Pancreas (tissue), 10 donors: ENCODE data around the gene ZC3H18. TPM values are rescaled to one million over a fixed set of nuclear protein-coding genes. Genes with fewer than 3 reads are reported as not detected.

Experiments used
- ATAC-seq, 4 donors: fragments of 200-7000 bp; cut with Tn5 transposase; one replicate each; pipeline versions ENCODE4 v1.8.0 to v1.9.1; 2020; ENCODE audit warnings: mild to moderate bottlenecking in 4 of 4, moderate library complexity in 4 of 4
- DNase-seq, 6 donors: peaks; one replicate each; pipeline ENCODE4 v3.0.0-alpha.2; 2020
- FAIRE-seq: peaks from 2 replicates; lab custom pipeline; 2012; peaks lifted over from hg19 to GRCh38; lab: Jason Lieb, UNC
- H3K27ac ChIP-seq, 4 donors: fragments of 200-600 bp; sonication (generic); 1 replicate in 3 of 4; 2 replicates in 1 of 4; pipeline versions ENCODE4 v1.5.0 to v1.8.0; 2020
- H3K27me3 ChIP-seq, 4 donors: fragments of 200-600 bp; one replicate each; pipeline ENCODE4 v1.8.0; 2021
- H3K36me3 ChIP-seq, 3 donors: fragments of 200-600 bp; sonication (generic) in 1 of 3; one replicate each; pipeline versions ENCODE4 v1.5.0 to v1.8.0; 2020 to 2021
- H3K4me1 ChIP-seq, 3 donors: fragments of 200-600 bp; one replicate each; pipeline ENCODE4 v1.8.0; 2021
- H3K4me3 ChIP-seq, 4 donors: fragments of 200-600 bp; sonication (generic) in 2 of 4; one replicate each; pipeline versions ENCODE4 v1.5.0 to v1.8.0; 2020 to 2021
- H3K9me3 ChIP-seq, 4 donors: fragments of 200-600 bp; one replicate each; pipeline ENCODE4 v1.8.0; 2021
- CTCF ChIP-seq, 4 donors: fragments of 200-600 bp; sonication (generic) in 3 of 4; IDR thresholded peaks; one replicate each; pipeline versions ENCODE4 v1.5.0 to v1.8.0; 2021; ENCODE audit warnings: antibody characterized with exemption in 4 of 4
- WGBS, 2 donors: extraction: QIAGEN DNeasy Blood & Tissue Kit; methylation state at CpG; one replicate each; pipeline ENCODE4 v1.1.7; 2013; 5-methylcytosine and 5-hydroxymethylcytosine counted together
- intact Hi-C, 3 donors: fragments of 100-400 bp; cut with DNase I; formaldehyde crosslinking; loops; one replicate each; pipeline versions ENCODE4 v1.11.1 to v1.14.2; 2022
- polyA plus RNA-seq, 2 donors: library from polyadenylated mRNA; stranded (reverse); fragments of 200-250 nt; gene quantifications; one replicate each; pipeline ENCODE4 v1.2.3, GENCODE V29; 2013
- total RNA-seq, 6 donors: library from RNA; stranded (reverse); fragmentation: NEBNext Ultra II Directional in 4 of 6; extraction: Animal tissue kit (Norgen Biotek cat#: 25700) in 4 of 6; gene quantifications; one replicate each; pipeline versions ENCODE4 v1.2.1 to v1.2.4, GENCODE V29; 2021 to 2023
- donor health status: healthy with polysubstance abuse.
- donor health status: DM: no; HTN: no; CAD: no; lungs with moderate emphysema.
- donor health status: DM: no; HTN: no; CAD: no.
- donor health status: control.
- donor health status: control.
- donor health status: Bipolar disorder and iron deficiency.
- donor health status: DM: yes; HTN: yes; CAD: no.
- donor health status: DM: no; HTN: no; CAD: no.
- donor health status: DM: no; HTN: no; CAD: no.
- donor health status: DM: yes; HTN: yes; CAD: no.

The ZC3H18 gene
- total and polyA plus RNA-seq, 8 donors, result 12.2 to 27.6 (median 16.8) TPM

- intact Hi-C loops, result no loop called here
- no peak for TF ChIP-seq CTCF (IDR thresholded peaks at IDR 0.05)
- no peak overlapping the region for H3K27ac ChIP-seq
- DNase-seq, result no peak
- H3K27me3 ChIP-seq, result no peaks in the 10 kb centered on the region
- H3K4me3 ChIP-seq, result no peak overlapping the region
- H3K4me1 ChIP-seq, result peaks cover 0 to 5% (median 4%) of the 10 kb centered on the region in 3 donors
- no peak for FAIRE-seq
- no peak for ATAC-seq
- H3K9me3 ChIP-seq, result no peaks in the 10 kb centered on the region
- WGBS, 2 donors, result 94% methylated on average over 5 of the region's 5 CpGs
- H3K36me3 ChIP-seq, result no peaks in the 10 kb centered on the region
Observed at GRCh38 chr16:88680554-88681083, 110.4 kb downstream of the ZC3H18 start.

GRCh38 chr16:88681084-88681680 lies 111.0 kb downstream of the ZC3H18 start:
- H3K4me1 ChIP-seq, result peaks cover 0 to 5% (median 4%) of the 10 kb centered on the region in 3 donors
- peak; percentile 9 to 23 (median 17) for TF ChIP-seq CTCF (IDR thresholded peaks at IDR 0.05)
- H3K9me3 ChIP-seq, result no peaks in the 10 kb centered on the region
- H3K27me3 ChIP-seq, result no peaks in the 10 kb centered on the region
- ATAC-seq, result peak in 3 of 4 donors; percentile 37 to 52 (median 46)
- no peak overlapping the region for H3K27ac ChIP-seq
- no peaks in the 10 kb centered on the region for H3K36me3 ChIP-seq
- WGBS, 2 donors, result 58 to 71% methylated on average over 28 to 31 of the region's 31 CpGs
- no peak for FAIRE-seq
- H3K4me3 ChIP-seq, result no peak overlapping the region
- peak in 5 of 6 donors; percentile 40 to 83 (median 61) for DNase-seq
- intact Hi-C loops, result no loop called here

Other genes with a start within 250 kb of the ZC3H18 start
- gene ZNF469, start 187.4 kb upstream of the ZC3H18 start, total RNA-seq, result 1 to 10 TPM in 1 of 6 donors, under 1 TPM in 5; 0.20 to 2.0 (median 0.39) TPM
- gene ZNF469, start 187.4 kb upstream of the ZC3H18 start, polyA plus RNA-seq, result under 1 TPM; 0.14 to 0.34 TPM
- 10 to 100 TPM; 14.2 to 20.4 (median 19.3) TPM for gene ZFPM1, start 117.1 kb upstream of the ZC3H18 start, total RNA-seq
- 10 to 100 TPM in 1 of 2 donors, 1 to 10 TPM in 1; 3.6 to 22.5 TPM for gene ZFPM1, start 117.1 kb upstream of the ZC3H18 start, polyA plus RNA-seq
- not detected for gene IL17C, start 68.2 kb downstream of the ZC3H18 start, total RNA-seq
- gene IL17C, start 68.2 kb downstream of the ZC3H18 start, polyA plus RNA-seq, result under 1 TPM in 1 of 2 donors, not detected in 1; 0.14 TPM
- gene CYBA, start 80.7 kb downstream of the ZC3H18 start, total RNA-seq, result 100 to 1,000 TPM in 2 of 6 donors, 10 to 100 TPM in 4; 38.0 to 135 (median 58.8) TPM
- 10 to 100 TPM; 63.3 to 85.9 TPM for gene CYBA, start 80.7 kb downstream of the ZC3H18 start, polyA plus RNA-seq
- gene MVD, start 92.7 kb downstream of the ZC3H18 start, total RNA-seq, result 10 to 100 TPM; 12.7 to 20.7 (median 15.3) TPM
- 10 to 100 TPM; 41.8 to 46.6 TPM for gene MVD, start 92.7 kb downstream of the ZC3H18 start, polyA plus RNA-seq
- gene SNAI3, start 116.1 kb downstream of the ZC3H18 start, total RNA-seq, result 1 to 10 TPM in 1 of 6 donors, under 1 TPM in 5; 0.19 to 1.9 (median 0.69) TPM
- gene SNAI3, start 116.1 kb downstream of the ZC3H18 start, polyA plus RNA-seq, result 1 to 10 TPM in 1 of 2 donors, under 1 TPM in 1; 0.72 to 1.2 TPM
- gene RNF166, start 136.0 kb downstream of the ZC3H18 start, total RNA-seq, result 10 to 100 TPM in 4 of 6 donors, 1 to 10 TPM in 2; 9.7 to 18.0 (median 10.9) TPM
- gene RNF166, start 136.0 kb downstream of the ZC3H18 start, polyA plus RNA-seq, result 10 to 100 TPM; 23.4 to 40.9 TPM
- gene CTU2, start 136.1 kb downstream of the ZC3H18 start, total RNA-seq, result 10 to 100 TPM in 3 of 6 donors, 1 to 10 TPM in 3; 8.1 to 13.3 (median 10.0) TPM
- 10 to 100 TPM; 20.3 to 21.9 TPM for gene CTU2, start 136.1 kb downstream of the ZC3H18 start, polyA plus RNA-seq
- gene PIEZO1, start 214.8 kb downstream of the ZC3H18 start, total RNA-seq, result 10 to 100 TPM; 16.3 to 72.0 (median 23.9) TPM
- gene PIEZO1, start 214.8 kb downstream of the ZC3H18 start, polyA plus RNA-seq, result 100 to 1,000 TPM; 189 to 255 TPM
- 1 to 10 TPM in 4 of 6 donors, under 1 TPM in 2; 0.12 to 1.8 (median 1.4) TPM for gene CDT1, start 233.4 kb downstream of the ZC3H18 start, total RNA-seq
- under 1 TPM; 0.30 to 0.35 TPM for gene CDT1, start 233.4 kb downstream of the ZC3H18 start, polyA plus RNA-seq
- gene APRT, start 241.5 kb downstream of the ZC3H18 start, total RNA-seq, result 10 to 100 TPM; 38.8 to 85.4 (median 61.6) TPM
- gene APRT, start 241.5 kb downstream of the ZC3H18 start, polyA plus RNA-seq, result 10 to 100 TPM; 82.7 to 88.2 TPM